HG02588 (cell line): ENCODE results near the gene MED27.
"Not testable (repeated sequence)": the region's sequence is repeated elsewhere in the genome, so short reads cannot be mapped to it uniquely, and the experiment has no call there.

ENCODE experiments used
- ATAC-seq: cut with Tn5 transposase; IDR thresholded peaks from one replicate; pipeline ENCODE4 v1.9.1; 2021; ENCODE audit warnings: mild to moderate bottlenecking, moderate library complexity; ENCODE audit not compliant: unreplicated experiment

Gene MED27

GRCh38 chr9:132020820-132021510 is 58.7 kb downstream of the MED27 start:
- no peak for ATAC-seq

GRCh38 chr9:132020272-132020671 is 59.4 kb downstream of the MED27 start:
- ATAC-seq = no peak

- no peak for ATAC-seq
These were observed 60.0 kb downstream of the MED27 start for GRCh38 chr9:132019702-132020101.

GRCh38 chr9:132018957-132019405 is 60.7 kb downstream of the MED27 start:
- ATAC-seq = no peak

- no peak for ATAC-seq
These were observed 63.2 kb downstream of the MED27 start for GRCh38 chr9:132016456-132016855.

- no peak for ATAC-seq
These were observed 63.8 kb downstream of the MED27 start for GRCh38 chr9:132015866-132016265.

- no peak for ATAC-seq
These were observed 65.4 kb downstream of the MED27 start for GRCh38 chr9:132014218-132014805.

GRCh38 chr9:132012704-132013357 is 66.8 kb downstream of the MED27 start:
- ATAC-seq = no peak

- ATAC-seq = no peak
These were observed 67.8 kb downstream of the MED27 start for GRCh38 chr9:132011896-132012295.

- ATAC-seq = no peak
These were observed 68.4 kb downstream of the MED27 start for GRCh38 chr9:132011309-132011708.

GRCh38 chr9:132010201-132010600 is 69.5 kb downstream of the MED27 start:
- ATAC-seq = not testable (repeated sequence)

- ATAC-seq = no peak
These were observed 70.5 kb downstream of the MED27 start for GRCh38 chr9:132008855-132009812.

- no peak for ATAC-seq
These were observed 71.4 kb downstream of the MED27 start for GRCh38 chr9:132008184-132008803.

- no peak for ATAC-seq
These were observed 72.2 kb downstream of the MED27 start for GRCh38 chr9:132007371-132008025.

GRCh38 chr9:132006677-132007370 is 72.8 kb downstream of the MED27 start:
- peak; percentile 83 for ATAC-seq

GRCh38 chr9:132005899-132006298 is 73.8 kb downstream of the MED27 start:
- ATAC-seq = no peak

GRCh38 chr9:132004323-132004722 is 75.3 kb downstream of the MED27 start:
- no peak for ATAC-seq

- ATAC-seq = no peak
These were observed 75.8 kb downstream of the MED27 start for GRCh38 chr9:132003896-132004295.

- ATAC-seq = no peak
These were observed 76.4 kb downstream of the MED27 start for GRCh38 chr9:132003319-132003704.
